Stimulated activated CD4-positive, alpha-beta T cell treated with anti-CD3 and anti-CD28 coated beads, Interleukin-15, amount 100 ng/mL, for 48 hours (primary cell): ENCODE measurements around the gene DEPDC5.

Experiments
- DNase-seq, 2 donors: peaks; one replicate each; pipeline ENCODE4 v3.0.0-alpha.2; 2020; ENCODE audit warnings: low read depth in 2 of 2

The DEPDC5 gene

DNA sequence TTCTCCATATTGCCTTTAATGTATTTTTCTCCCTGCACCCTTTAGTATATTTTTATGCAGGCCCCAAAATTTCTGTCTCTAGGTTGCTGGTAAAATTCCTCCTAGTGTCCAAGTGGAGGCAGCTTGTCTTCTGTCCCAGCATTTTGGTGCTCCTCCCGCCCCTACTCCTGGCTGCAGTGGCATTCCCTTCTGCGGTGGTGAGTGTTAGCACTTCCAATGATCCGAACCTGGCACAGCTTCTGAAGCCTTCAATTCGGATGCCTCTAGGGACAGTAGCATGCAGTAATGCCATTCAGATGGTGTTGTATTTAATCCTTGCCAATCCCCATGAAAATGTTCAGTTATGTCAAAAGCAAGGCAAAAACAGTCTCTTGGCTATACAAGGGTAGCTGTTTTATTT is 196.4 kb downstream of the DEPDC5 start:
- no peak for DNase-seq

DNA sequence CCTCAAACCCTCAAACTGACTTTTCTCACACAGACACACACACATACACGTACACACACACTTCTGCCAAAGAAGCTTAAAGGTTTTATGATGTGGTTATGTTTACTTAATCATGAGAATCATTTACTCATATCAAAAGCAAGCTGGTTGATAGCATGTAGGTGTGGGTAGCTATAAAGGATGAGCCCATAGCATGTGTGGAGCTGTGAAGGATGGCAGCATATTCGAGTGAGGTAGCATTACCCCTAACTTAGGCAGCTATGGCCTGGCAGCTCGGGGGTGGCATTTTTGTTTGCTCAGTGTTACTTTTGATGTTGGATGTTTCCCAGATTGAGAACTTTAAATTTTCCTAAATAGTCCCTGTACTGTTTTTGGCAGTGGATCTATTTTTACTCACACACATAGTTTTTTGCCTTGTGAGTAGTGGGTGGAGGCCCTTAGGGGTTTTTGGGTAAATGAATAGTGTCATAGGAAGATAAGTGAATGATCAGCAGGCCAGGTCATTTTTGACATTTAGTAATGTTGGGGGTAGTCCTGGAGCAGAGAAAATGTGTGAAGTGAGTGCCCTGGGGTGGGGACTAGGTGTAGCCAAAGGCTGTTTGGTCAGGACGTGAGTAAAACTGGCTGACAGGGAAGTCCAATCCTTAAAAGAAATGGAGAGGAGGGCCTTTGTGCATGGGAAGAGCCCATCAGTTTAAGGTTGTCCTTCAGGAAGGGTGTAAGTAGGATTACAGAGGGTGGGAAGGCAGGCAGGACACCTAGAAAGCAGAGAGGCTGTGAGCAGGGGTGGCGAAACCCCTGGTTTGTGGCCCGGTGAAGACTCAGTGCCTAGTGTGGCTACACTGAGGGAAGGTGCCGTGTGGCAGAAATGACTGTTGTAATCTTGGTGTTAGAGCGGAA is 197.6 kb downstream of the DEPDC5 start:
- peak in 1 of 2 donors; percentile 24 for DNase-seq

- DNase-seq, result no peak
Observed at GRCh38 chr22:31952094-31952401, 198.2 kb downstream of the DEPDC5 start.

DNA sequence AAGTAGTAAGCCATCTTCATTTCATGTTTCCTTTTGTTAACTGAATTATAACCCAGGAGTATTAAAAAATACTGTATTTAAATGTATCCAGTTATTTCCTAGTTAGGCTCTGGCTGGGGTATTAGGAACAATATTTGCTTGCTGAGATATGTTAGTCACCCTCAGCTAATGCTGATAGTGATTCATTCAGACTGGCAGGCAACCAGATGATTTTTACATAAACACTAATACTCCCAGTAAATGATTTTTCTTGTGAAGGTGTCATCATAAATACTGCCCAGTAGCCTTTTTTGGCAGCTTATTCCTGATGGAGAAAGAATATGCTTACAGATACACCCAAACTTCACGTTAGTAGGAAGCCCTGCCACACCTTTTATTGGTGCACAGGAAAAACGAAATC is 198.7 kb downstream of the DEPDC5 start:
- no peak for DNase-seq

DNA sequence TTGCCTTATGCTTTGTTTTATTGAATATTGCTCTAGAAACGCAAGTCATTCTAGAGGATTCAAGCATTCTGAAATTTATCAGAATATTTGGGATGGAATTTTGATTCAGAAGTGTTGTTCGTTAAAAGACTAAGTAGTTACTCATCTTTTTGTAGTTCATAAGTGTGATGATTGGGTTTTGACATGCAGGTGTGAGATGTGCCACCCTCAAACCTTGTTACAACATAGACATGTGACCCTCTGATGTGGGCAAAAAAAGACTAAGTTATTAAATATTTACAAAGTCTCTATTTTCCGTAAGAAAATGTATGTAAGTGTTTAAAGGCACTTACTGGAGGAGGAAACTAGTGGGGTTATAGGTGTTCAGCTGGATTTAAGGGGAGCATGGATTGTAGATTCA is 199.4 kb downstream of the DEPDC5 start:
- no peak for DNase-seq

DNA sequence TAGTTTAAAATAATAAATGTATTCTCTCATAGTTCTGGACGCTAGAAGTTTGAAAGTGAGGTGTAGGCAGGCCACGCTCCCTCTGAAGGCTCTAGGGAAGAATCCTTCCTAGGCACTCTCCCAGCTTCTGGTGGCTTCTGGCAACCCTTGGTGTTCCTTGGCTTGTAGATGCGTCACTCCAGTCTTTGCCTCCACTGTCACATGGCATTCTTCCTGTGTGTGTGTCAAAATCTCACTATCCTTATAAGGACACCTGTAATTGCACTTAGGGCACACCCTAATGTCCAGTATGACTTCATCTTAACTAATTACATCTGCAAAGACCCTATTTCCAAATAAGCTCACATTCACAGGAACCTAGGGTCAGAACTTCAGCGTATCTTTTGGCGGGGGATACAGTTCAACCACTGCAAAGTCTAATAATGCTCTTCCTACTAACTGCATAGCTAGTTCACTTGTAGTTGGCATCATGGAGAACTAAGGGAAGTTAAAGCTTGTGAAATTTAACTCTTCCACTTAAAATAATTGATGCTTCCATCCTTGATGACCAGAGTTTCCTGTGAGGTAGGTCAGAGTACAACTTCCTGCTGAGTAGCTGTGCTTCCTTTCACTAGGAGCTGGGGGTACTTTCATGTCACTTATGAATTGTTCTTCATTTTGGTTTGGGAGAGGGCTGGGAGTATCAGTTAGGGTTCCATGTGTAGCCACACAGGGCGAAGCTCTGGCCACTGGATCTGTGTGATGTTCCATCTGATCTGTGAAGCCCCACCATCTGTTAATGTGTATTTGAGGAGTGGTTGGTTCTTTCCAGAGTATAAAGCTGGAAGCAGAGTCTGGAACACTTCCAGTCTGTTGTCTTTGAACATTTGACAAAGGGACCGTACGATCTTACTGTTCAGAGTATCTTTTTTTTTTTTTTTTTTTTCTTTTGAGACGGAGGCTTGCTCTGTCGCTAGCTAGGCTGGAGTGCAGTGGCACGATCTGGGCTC is 201.0 kb downstream of the DEPDC5 start:
- DNase-seq, result no peak

GRCh38 chr22:31956360-31956759 is 202.5 kb downstream of the DEPDC5 start:
- no peak for DNase-seq
